Keratinocyte (primary cell): ENCODE results near the gene STYX.

Source experiments
- EZH2 ChIP-seq: IDR thresholded peaks from one replicate; pipeline ENCODE4 v1.6.1; 2012; ENCODE audit warnings: inconsistent platforms, mild to moderate bottlenecking, low read length, moderate library complexity
- TF ChIP-seq, protein P1 (sequence below), 3 experiments: IDR thresholded peaks in 1 of 3; conservative IDR thresholded peaks in 1 of 3; optimal IDR thresholded peaks in 1 of 3; 2 replicates in 2 of 3; 3 replicates in 1 of 3; pipeline versions ENCODE3 to v1.5.1; 2011; ENCODE audit warnings: low read length in 3 of 3, mild to moderate bottlenecking in 3 of 3, moderate library complexity in 2 of 3, control low read depth in 1 of 3, inconsistent platforms in 1 of 3; ENCODE audit not compliant: insufficient read depth in 2 of 3; ENCODE audit errors: extremely low read depth in 1 of 3

DNA sequence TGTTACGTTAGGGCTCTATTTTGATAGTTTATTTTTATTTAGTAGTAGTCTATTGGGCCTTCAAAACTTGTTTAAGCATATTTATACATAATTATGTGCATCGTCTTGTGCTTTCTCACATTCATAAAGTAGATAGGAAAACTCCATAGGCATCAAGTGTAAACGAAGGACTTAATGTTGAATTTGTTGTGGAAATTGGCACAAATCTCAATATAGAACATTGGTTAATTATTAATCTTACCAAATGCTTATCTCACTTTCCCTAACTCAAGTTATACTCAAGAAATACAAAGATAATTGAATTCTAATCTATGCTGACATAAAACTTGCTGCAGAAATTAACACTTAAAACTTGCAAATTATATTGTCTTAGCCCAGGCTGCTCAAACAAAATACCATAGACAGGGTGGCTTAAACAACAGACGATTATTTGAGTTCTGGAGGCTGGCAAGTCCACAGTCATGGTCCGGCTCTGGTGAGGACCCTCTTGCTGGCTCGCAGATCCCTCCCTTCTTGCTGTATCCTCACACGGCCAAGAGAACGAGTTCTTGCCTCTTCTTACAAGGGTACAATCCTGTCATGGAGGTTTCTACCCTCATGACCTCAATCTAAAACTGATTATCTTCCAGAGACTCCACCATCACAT is 18.8 kb downstream of the STYX start:
- TF ChIP-seq, protein P1, sequence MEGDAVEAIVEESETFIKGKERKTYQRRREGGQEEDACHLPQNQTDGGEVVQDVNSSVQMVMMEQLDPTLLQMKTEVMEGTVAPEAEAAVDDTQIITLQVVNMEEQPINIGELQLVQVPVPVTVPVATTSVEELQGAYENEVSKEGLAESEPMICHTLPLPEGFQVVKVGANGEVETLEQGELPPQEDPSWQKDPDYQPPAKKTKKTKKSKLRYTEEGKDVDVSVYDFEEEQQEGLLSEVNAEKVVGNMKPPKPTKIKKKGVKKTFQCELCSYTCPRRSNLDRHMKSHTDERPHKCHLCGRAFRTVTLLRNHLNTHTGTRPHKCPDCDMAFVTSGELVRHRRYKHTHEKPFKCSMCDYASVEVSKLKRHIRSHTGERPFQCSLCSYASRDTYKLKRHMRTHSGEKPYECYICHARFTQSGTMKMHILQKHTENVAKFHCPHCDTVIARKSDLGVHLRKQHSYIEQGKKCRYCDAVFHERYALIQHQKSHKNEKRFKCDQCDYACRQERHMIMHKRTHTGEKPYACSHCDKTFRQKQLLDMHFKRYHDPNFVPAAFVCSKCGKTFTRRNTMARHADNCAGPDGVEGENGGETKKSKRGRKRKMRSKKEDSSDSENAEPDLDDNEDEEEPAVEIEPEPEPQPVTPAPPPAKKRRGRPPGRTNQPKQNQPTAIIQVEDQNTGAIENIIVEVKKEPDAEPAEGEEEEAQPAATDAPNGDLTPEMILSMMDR (optimal IDR thresholded peaks at IDR 0.05 in 1 of 3, IDR thresholded peaks at IDR 0.05 in 1 of 3, conservative IDR thresholded peaks at IDR 0.05 in 1 of 3; ENCODE audit: extremely low read depth in 1 of 3, insufficient read depth in 2 of 3, low read length in 3 of 3), result no peak
- no peak for TF ChIP-seq EZH2
